HG03571 (cell line): ENCODE measurements around the gene POMGNT1.

ENCODE experiments used
- ATAC-seq: cut with Tn5 transposase; IDR thresholded peaks from one replicate; pipeline ENCODE4 v1.9.1; 2021; ENCODE audit not compliant: unreplicated experiment

POMGNT1 gene

DNA sequence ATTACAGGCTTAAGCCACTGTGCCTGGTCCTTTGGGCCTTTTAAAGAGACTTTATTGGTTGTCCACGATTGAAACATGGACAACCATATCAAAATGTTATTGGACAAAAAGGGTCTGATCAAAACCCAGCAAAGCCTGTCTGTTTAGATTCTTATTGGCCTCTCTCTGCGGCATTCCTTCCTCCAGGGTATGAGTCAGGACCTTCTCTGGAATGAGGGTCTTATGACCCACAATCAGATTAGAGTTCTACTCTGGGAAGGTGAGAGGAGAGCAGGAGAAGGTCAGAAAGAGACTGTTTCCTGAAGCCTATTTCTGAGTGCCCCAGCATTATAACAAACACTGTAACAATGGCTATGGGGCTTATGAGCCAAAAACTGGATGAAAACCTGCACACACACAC is 12.8 kb upstream of the POMGNT1 start:
- ATAC-seq = no peak

DNA sequence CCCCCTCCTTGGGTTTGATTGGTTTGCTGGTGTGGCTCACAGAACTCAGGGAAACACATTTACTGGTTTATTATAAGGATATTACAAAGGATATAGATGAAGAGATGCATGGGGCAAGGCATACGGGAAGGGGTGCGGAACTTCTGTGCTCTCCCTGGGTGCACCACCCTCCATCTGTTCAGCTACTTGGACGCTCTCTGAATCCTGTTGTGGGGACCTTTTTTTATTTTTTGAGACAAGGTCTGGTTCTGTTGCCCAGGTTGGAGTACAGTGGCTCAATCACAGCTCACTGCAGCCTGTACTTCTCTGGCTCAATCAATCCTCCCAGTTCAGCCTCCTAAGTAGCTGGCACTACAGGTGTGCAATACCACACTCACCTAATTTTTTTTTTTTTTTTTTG is 12.3 kb upstream of the POMGNT1 start:
- no peak for ATAC-seq

DNA sequence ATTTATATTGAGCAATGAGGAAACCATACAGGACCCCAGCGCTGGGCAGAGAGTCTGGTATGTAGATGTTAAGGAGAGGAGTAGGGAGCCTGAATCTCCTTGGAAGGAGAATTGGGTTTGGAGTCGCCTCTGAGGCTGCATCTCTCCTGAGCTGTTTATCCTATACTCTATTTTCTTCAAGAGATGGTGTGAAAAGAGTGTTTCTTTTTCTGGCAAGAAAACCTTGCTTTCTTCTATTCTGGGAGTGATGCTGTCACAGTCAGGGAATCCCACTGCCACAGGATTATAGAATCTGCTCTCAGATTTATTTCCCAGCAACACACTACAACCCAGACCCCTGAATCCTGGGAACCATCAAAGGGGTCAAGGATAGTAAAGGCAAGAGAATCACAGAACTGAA is 8.2 kb upstream of the POMGNT1 start:
- ATAC-seq = no peak

DNA sequence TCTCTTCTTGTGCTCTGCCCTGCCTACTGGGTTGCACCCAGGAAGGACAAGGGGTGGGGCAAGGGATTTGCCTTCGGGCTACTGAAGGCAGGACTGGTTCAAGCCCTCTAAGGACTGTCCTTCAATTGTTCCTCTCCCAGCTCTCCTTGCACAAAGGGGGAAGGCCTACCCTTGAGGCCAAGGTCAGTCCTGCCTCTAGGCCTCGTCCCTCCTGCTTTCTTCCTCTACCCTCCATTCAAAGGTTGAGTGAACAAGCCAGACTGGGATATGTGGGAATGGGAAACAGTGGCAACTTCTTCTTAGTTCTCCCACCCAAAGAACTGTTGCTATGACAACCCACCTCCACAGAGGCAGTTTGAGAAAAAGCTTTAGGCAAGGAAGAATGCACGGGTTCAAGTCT is 7.6 kb upstream of the POMGNT1 start:
- no peak for ATAC-seq

DNA sequence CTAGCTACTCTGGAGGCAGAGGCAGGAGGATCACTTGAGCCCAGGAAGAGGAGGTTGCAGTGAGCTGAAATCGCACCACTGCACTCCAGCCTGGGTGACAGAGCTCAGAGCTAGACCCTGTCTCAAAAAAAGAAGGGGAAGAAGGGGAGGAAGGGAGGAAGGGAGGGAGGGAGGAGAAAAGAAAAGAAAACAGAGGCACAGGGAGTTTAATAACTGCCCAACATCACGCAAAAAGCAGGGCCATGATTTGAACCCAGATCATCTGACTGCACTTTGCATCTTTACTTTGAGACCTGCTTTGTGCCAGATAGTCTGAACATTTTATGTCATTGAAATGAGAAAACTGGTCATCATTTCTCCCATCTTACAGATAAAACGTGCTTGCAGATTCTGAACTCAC is 6.9 kb upstream of the POMGNT1 start:
- ATAC-seq = no peak

DNA sequence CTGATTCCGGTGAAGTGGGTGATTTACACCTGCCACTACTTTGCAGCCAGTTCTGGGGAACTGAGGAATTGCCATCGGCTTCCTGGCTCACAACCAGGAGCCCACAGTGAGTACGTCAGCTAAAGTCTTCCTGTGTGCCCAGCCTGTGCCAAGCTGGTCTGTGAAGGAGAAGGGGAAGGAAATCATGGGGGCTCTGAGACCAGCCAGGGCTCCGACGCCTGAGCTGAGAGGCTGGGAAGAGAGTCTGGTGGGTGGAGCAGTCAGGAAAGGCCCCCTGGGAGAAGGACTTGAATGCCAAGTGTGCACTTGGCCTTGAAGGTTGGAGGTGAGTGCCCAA is 6.1 kb upstream of the POMGNT1 start:
- ATAC-seq = no peak

DNA sequence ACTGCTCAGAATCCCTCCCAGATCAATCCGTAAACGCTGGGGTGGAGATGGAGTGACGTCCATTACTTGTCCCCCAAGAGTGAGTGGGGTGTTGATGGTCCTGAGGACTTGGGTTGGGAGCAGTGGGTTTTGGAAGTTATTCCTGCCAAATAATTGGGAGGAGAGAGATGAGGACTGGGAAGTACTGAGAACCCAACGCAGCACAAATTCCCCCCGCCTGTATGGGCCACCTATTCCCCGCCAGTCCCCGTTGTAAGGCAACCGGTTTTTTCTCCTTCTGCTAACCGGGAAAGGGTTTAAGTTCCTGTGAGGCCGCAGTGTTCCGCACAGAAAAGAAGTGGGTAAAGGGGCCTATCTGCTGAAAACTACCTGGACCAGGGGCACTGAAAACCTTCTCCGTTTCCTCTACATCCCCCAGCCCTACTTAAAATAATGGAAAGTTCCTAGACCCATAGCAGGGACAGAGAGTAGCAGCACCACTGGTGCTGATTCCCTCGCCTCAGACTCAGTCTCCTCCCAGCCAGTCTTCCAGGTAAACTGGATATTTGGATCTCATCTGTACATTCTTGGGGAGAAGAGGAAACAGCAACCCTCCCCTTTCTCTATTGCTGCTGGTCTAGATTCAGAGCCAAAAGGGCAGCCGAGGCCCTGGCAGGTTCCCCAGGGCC is 5.6 kb upstream of the POMGNT1 start:
- ATAC-seq = no peak

DNA sequence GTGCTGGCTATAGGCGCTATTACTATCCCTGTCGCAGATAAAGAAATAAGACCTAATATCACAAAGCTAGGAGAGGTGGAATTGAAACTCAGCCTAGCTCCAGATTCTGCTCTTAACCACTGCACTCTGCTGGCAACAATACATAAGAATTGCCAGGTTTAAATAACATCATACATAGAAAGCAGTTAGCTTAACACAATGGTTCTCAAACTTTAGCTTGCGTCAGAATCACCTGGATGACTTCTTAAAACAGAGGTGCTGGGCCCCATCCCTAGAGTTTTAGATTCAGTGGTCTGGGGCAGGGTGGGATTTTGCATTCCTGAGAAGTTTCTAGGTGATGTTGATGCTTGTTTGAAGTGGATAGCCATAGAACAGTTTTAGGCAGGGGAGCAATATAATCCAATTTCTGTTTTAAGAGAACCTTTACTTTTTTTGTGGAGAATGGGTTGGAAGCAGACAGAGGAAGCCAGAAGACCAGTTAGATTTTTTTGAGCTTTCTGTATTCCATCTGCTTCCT is 1.1 kb upstream of the POMGNT1 start:
- no peak for ATAC-seq

DNA sequence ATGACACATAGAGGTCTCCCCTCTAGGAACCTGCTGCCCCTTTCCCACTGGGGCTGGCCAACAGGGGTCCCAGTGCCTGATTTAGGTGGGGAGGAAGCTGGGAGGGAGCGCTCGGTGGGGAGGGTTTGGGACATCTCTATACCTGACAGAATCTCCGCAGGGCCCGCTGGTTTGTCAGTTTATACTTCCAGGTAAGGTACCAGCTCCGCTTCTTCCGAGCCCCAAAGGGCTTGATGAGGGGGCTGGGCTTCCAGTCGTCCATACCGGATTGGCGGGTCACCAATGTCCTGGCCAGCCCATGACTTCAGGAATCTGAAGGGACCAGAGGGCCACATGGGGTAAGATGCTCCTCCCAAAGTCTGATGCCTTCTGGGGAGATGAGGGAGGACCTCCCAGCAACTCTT is 672 bp downstream of the POMGNT1 start:
- ATAC-seq = no peak

DNA sequence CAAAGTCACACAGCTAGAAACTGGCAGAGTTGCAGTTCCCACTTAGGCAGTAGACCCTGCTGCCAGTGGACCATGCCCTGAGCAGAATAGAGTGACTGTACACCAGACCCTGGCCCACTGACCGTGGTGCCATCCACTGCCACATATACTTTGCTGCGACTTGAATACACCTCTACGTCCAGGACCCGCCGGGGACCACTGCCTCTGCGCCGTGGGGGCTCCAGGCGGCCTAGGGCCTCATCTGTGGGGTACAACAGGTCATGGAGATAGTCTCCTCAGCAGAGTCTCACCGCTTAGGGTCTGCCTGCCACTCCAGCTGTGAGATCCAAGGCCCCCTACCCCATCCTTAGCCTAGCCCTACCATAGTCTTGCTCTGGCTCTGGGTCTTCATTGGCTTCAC is 1.6 kb downstream of the POMGNT1 start:
- no peak for ATAC-seq

DNA sequence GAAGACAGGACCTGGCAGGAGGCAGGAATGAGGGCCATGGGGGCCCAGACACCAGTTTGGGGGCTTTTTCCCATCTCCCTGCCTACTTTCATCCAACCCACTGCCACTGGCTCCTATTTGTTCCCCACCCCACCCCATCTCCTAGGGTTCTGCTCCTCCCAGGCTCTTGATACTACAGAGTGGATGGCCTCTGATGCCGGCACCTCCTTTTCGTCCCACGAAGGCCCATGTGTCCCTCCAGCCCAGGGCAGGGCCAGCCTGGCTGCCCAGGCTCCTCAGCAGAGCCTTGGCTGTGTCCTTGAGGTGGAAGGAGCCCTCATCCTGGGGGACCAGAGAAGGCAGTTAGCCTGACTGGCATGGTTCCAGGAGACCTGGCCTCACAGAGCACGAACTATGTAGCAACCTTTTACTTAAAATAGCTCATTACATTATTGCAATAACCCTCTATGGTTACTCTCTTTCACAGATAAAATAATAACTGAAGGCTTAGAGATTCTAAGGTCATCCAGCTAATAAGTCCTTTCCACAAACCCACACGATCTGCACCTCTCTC is 3.5 kb downstream of the POMGNT1 start:
- ATAC-seq = no peak

DNA sequence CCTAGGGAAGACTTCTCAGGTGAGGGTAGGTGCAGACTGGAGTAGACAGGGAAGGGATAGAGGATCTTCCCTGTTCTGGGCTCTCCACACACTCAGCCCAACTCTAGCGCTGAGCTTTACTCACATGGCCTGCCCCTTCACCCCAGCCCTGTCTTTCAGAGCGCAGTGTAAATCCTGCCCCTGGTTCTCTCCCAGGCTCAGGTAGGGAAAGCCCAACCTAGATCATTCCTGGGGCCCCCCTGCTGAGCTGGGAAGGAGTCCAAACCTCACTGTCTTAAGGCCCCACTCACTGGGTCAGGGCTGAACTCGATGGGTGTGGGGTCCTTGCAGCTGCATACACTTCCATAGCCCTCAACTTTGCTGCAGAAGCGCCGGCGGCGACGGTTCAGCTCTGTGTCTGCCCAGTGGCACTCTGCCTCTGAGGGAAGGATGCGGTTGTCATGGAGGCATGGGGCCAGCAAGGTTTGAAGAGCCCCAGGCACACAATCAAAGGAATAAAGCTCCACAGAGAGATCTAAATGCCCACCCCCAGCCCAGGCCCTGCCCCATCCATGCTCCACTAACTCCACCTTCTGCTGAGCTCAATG is 4.2 kb downstream of the POMGNT1 start:
- ATAC-seq = no peak

DNA sequence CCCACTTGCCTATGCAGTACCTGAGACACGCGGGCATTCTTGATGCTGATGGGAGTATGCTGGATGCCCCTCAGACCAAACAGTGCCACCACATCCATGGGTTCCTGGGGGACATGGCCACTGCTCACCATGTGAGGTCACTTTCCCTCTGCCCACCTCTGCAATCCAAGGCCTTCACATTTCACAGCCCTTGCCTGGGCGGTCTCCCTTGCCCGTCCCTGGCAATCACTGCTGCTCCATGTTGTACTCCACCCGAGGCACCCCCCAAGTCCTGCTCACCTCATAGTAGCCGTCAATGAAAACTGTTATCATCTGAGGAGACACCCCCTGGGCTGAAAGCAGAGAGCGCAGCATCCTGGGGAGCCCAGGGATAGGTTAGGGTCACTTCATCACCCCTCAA is 4.9 kb downstream of the POMGNT1 start:
- no peak for ATAC-seq

DNA sequence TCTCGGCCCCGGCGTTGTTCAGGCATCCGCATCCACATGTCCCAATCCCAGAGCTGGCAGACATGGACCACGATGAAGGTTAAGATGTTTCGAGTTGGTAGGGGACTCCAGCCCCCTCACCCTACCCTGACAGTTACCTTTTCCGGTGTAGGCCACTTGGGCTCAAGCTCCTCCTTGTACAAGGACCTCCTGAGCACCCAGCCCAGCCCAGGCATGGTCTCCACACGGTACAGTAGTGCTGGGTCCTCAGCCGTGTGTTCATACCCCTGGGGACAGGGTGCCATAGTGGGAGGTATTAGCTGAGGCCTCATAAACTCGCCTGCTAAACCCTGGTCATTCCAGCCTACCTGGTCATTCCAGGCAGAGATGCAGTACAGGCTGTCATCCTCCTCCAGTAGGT is 6.1 kb downstream of the POMGNT1 start:
- ATAC-seq = no peak

DNA sequence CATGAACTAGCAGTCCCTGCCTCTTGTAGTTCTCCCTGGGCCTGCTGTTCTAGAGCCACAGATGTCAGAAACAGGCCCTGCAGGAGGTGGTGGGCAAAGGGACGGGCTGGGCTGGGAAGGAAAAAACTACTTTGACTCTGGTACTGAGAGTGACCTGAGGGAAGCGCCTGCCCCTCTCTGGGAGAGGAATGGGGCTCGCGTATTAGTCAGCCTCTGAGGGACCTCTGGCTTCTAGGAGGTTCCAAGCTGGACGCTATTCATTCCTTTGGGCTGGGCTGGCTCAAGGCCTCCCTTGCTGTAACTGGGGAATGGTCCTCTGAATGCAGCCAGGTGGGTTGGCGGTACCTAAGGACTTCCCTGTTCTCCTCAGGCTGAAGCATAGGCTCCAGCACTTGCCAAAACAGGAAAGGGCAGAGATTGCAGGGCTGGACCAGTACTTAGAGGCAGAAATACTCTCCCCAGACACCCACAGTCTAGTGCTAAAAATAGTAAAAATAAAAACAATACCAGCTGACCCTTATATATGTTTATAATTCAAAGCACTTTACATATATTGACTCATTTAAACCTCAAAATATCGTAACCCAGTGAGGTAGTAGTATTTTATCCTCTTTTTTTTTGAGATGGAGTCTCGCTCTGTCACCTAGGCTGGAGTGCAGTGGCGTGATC is 7.1 kb downstream of the POMGNT1 start:
- no peak for ATAC-seq

DNA sequence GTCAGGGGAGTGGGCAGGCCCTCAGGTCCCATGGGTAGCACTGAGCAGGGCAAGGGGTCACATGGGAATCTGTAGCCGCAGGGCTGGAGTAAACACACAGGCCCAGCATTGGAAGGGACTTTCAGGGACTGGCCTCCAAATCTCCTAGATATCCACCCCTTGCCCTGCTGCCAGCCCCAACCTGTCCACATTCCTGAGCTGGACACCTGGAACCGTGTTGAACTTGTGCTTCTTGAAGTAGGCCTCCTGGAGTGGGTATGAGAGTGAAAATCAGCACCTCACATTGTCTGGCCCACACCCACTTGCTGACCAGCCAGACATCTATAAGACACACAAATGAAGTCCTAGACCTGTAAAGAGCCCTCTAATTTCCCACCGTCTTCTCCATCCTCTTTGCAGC is 7.7 kb downstream of the POMGNT1 start:
- ATAC-seq = no peak

DNA sequence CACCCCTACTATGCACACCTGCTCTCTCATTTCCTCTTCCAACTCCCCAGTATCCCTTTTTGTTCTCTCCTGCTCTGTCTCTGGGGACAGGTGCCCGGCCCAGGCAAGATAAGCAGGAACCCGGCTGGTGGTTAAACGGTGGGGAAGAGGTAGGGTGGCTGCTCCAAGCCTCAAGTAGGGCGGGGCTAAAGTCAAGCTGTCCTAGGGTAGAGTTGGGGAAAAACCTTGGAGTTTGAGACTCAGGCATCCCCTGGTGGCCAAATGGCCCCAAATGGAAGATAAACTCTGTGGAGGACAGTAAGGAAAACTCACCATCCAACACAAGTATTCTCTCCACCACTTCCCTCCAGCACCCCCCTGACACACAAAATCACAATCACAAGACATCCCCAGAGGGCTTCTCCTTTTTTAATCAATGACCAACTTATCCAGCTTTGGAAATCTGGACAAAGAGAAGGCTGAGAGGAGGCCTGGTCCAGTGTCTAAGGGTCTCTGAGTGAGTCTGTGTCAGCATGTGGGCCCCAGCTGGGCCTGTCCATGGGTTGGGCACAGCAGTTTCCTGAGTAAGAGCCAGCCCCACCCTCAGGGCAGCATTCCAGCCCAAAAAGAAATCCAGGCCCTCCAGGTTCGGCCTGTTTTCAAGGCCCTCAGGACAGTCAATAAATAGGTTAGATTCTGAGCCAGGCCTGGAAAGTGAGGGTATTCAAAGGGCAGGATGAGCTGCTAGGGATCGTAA is 9.8 kb downstream of the POMGNT1 start:
- no peak for ATAC-seq

DNA sequence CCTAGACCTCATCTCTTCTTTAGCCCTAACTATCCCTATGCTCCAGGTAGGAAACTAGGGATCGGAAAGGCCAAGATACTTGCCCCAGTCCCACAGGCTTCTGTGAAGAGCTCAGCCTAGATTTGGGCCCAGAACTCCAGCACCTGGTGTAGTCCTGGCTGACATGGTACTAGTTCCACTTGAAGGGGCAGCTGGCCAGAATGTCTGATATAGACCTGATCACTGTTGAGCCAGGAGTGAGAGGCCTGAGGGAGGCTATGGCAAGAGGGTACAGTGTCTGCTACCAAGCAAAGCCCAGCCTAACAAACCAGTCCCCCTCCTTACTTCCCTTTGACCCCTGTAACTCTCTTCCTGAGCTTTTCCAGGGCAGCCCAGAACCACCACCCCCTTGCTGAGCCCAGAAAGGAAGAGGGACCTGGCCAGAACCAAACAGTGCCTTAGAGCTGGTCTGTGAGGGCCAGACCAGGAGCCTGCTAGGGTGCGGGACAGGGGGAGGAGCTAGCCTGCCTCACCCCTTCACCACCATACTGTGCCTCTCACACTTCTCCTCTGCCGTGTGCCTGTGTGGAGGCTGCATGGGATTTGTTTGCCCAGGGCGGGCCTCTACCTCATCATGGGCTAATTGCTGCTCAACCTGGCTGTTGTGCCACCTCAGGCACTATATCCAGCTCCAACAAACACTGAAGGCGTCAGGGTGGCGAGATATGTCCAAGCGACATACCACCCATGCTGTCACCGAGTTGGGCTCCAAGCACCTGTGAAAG is 10.9 kb downstream of the POMGNT1 start:
- ATAC-seq = no peak

DNA sequence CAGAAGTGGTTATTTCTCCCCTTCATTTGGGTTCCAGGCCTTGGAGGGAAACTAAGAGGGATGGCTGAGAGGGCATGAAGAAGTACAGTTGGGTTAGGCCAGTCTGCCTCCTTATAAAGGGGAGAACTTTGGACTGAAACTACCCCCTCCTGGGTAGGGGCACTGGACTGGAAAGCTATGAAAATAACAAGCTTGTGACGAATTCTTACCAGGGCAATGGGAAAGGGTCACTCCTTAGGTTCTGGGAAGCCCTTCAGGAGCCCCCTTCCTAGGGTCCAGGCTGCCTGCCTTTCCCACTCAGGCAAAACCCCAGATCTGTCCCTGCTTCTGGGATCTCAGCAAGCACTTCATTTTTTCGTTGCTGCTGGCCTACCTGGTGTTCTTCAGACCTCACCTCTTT is 12.2 kb downstream of the POMGNT1 start:
- no peak for ATAC-seq

DNA sequence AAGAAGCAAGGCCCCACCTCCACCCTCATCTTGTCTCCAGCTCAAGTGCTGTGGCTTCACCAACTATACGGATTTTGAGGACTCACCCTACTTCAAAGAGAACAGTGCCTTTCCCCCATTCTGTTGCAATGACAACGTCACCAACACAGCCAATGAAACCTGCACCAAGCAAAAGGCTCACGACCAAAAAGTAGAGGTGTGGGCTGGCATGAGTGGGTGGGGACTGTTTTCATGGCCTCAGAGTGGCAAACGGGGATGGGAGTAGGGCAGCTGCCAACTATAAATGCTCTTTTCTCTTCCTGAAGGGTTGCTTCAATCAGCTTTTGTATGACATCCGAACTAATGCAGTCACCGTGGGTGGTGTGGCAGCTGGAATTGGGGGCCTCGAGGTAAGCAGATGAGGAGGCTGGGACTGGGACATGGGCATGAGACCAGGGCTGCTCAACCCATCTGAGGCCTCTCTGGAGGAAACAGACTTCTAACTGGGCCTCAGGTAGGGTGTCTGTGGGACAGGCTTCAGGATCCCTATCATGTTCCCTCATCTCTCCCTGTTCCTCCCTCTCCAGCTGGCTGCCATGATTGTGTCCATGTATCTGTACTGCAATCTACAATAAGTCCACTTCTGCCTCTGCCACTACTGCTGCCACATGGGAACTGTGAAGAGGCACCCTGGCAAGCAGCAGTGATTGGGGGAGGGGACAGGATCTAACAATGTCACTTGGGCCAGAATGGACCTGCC is 13.1 kb downstream of the POMGNT1 start:
- ATAC-seq = no peak
